ENCODE results near the gene KCNE1.
A peak's percentile ranks its signal among the peaks of the same experiment; 100 is the strongest.
"Not testable (repeated sequence)": the region's sequence is repeated elsewhere in the genome, so short reads cannot be mapped to it uniquely, and the experiment has no call there.

Gene KCNE1

GRCh38 chr21:34511787-34512455, at the start of gene KCNE1:
KCNE1 (minus strand) TSS chr21:34512210; CDS start chr21:34449634, 62,576 bp downstream.
- Mint-ChIP-seq H3K36me3 (ENCODE audit: low read depth) (peaks cover 37% of the 10 kb centered on the region), H3K27me3 (no peaks in the 10 kb centered on the region), H3K4me3 (peak within 1 kb of the TSS; percentile 77), H3K9me3 (no peaks in the 10 kb centered on the region), H3K4me1 (ENCODE audit: low read depth) (peaks cover 52% of the 10 kb centered on the region), H3K27ac (peak within 1 kb of the TSS; percentile 64)
- intact Hi-C loops (cut with micrococcal nuclease), result loop anchor here (2.0 kb wide), 1 partner anchor 71 kb away; no protein-coding TSS in a partner anchor

- H3K9me3 Mint-ChIP-seq, result no peaks in the 10 kb centered on the region
- no peak overlapping the region for H3K27ac Mint-ChIP-seq
- peaks cover 25% of the 10 kb centered on the region for H3K4me1 Mint-ChIP-seq (ENCODE audit: low read depth)
- H3K4me3 Mint-ChIP-seq, result no peak overlapping the region
- H3K27me3 Mint-ChIP-seq, result no peaks in the 10 kb centered on the region
- intact Hi-C loops (cut with micrococcal nuclease), result no loop called here
- peaks cover 19% of the 10 kb centered on the region for H3K36me3 Mint-ChIP-seq (ENCODE audit: low read depth)
Measured at GRCh38 chr21:34561806-34562205, 49.8 kb upstream of the KCNE1 start.

GRCh38 chr21:34560609-34561008, 48.6 kb upstream of the KCNE1 start:
- H3K27me3 Mint-ChIP-seq, result no peaks in the 10 kb centered on the region
- peaks cover 25% of the 10 kb centered on the region for H3K4me1 Mint-ChIP-seq (ENCODE audit: low read depth)
- no peak overlapping the region for H3K4me3 Mint-ChIP-seq
- no peak overlapping the region for H3K27ac Mint-ChIP-seq
- H3K36me3 Mint-ChIP-seq (ENCODE audit: low read depth), result peaks cover 9% of the 10 kb centered on the region
- intact Hi-C loops (cut with micrococcal nuclease), result no loop called here
- H3K9me3 Mint-ChIP-seq, result no peaks in the 10 kb centered on the region

GRCh38 chr21:34560021-34560420, 48.0 kb upstream of the KCNE1 start:
- Mint-ChIP-seq H3K9me3 (peaks cover 3% of the 10 kb centered on the region), H3K4me1 (ENCODE audit: low read depth) (peaks cover 25% of the 10 kb centered on the region), H3K27ac (no peak overlapping the region), H3K27me3 (no peaks in the 10 kb centered on the region), H3K4me3 (no peak overlapping the region), H3K36me3 (ENCODE audit: low read depth) (peaks cover 9% of the 10 kb centered on the region)
- intact Hi-C loops (cut with micrococcal nuclease), result no loop called here

- H3K27ac Mint-ChIP-seq, result no peak overlapping the region
- H3K4me1 Mint-ChIP-seq (ENCODE audit: low read depth), result peaks cover 26% of the 10 kb centered on the region
- intact Hi-C loops (cut with micrococcal nuclease), result no loop called here
- H3K36me3 Mint-ChIP-seq (ENCODE audit: low read depth), result peaks cover 13% of the 10 kb centered on the region
- peaks cover 11% of the 10 kb centered on the region for H3K9me3 Mint-ChIP-seq
- no peak overlapping the region for H3K4me3 Mint-ChIP-seq
- no peaks in the 10 kb centered on the region for H3K27me3 Mint-ChIP-seq
Measured at GRCh38 chr21:34559089-34559631, 47.1 kb upstream of the KCNE1 start.

GRCh38 chr21:34558166-34558565, 46.2 kb upstream of the KCNE1 start:
- Mint-ChIP-seq H3K9me3 (peaks cover 11% of the 10 kb centered on the region), H3K27ac (no peak overlapping the region), H3K4me1 (ENCODE audit: low read depth) (peaks cover 26% of the 10 kb centered on the region), H3K4me3 (no peak overlapping the region), H3K36me3 (ENCODE audit: low read depth) (peaks cover 10% of the 10 kb centered on the region), H3K27me3 (no peaks in the 10 kb centered on the region)
- intact Hi-C loops (cut with micrococcal nuclease), result no loop called here

- intact Hi-C loops (cut with micrococcal nuclease), result no loop called here
- no peaks in the 10 kb centered on the region for H3K27me3 Mint-ChIP-seq
- H3K4me3 Mint-ChIP-seq, result no peak overlapping the region
- peaks cover 10% of the 10 kb centered on the region for H3K36me3 Mint-ChIP-seq (ENCODE audit: low read depth)
- no peak overlapping the region for H3K27ac Mint-ChIP-seq
- H3K4me1 Mint-ChIP-seq (ENCODE audit: low read depth), result peaks cover 34% of the 10 kb centered on the region
- peaks cover 11% of the 10 kb centered on the region for H3K9me3 Mint-ChIP-seq
Measured at GRCh38 chr21:34557261-34557660, 45.3 kb upstream of the KCNE1 start.

- H3K27ac Mint-ChIP-seq; H3K4me3 Mint-ChIP-seq; intact Hi-C loops (cut with micrococcal nuclease); H3K27me3 Mint-ChIP-seq: not testable (repeated sequence)
- H3K4me1 Mint-ChIP-seq (ENCODE audit: low read depth), result peaks cover 25% of the 10 kb centered on the region
- H3K36me3 Mint-ChIP-seq (ENCODE audit: low read depth), result peaks cover 17% of the 10 kb centered on the region
- peaks cover 11% of the 10 kb centered on the region for H3K9me3 Mint-ChIP-seq
Measured at GRCh38 chr21:34554670-34555069, 42.7 kb upstream of the KCNE1 start.

GRCh38 chr21:34554227-34554626, 42.2 kb upstream of the KCNE1 start:
- no peaks in the 10 kb centered on the region for H3K27me3 Mint-ChIP-seq
- no peak overlapping the region for H3K27ac Mint-ChIP-seq
- intact Hi-C loops (cut with micrococcal nuclease), result no loop called here
- H3K36me3 Mint-ChIP-seq (ENCODE audit: low read depth), result peaks cover 17% of the 10 kb centered on the region
- peaks cover 25% of the 10 kb centered on the region for H3K4me1 Mint-ChIP-seq (ENCODE audit: low read depth)
- H3K9me3 Mint-ChIP-seq, result peaks cover 11% of the 10 kb centered on the region
- no peak overlapping the region for H3K4me3 Mint-ChIP-seq

- intact Hi-C loops (cut with micrococcal nuclease), result no loop called here
Measured at GRCh38 chr21:34553151-34553952, 41.3 kb upstream of the KCNE1 start.

GRCh38 chr21:34552360-34553098, 40.5 kb upstream of the KCNE1 start:
- H3K27me3 Mint-ChIP-seq, result no peaks in the 10 kb centered on the region
- intact Hi-C loops (cut with micrococcal nuclease), result no loop called here

More at GRCh38 chr21:34553151-34553952, 41.3 kb upstream of the KCNE1 start:
- Mint-ChIP-seq H3K27ac (no peak overlapping the region), H3K9me3 (peaks cover 11% of the 10 kb centered on the region), H3K4me1 (ENCODE audit: low read depth) (peaks cover 32% of the 10 kb centered on the region), H3K4me3 (no peak overlapping the region), H3K27me3 (no peaks in the 10 kb centered on the region), H3K36me3 (ENCODE audit: low read depth) (peaks cover 17% of the 10 kb centered on the region)

GRCh38 chr21:34550182-34550799, 38.3 kb upstream of the KCNE1 start:
- Mint-ChIP-seq H3K36me3 (ENCODE audit: low read depth) (peaks cover 17% of the 10 kb centered on the region), H3K27ac (no peak overlapping the region), H3K27me3 (no peaks in the 10 kb centered on the region), H3K4me3 (no peak overlapping the region), H3K9me3 (peaks cover 11% of the 10 kb centered on the region), H3K4me1 (ENCODE audit: low read depth) (peaks cover 52% of the 10 kb centered on the region)
- intact Hi-C loops (cut with micrococcal nuclease), result no loop called here

More at GRCh38 chr21:34552360-34553098, 40.5 kb upstream of the KCNE1 start:
- Mint-ChIP-seq H3K27ac (no peak overlapping the region), H3K4me3 (no peak overlapping the region), H3K4me1 (ENCODE audit: low read depth) (peaks cover 33% of the 10 kb centered on the region), H3K36me3 (ENCODE audit: low read depth) (peaks cover 17% of the 10 kb centered on the region), H3K9me3 (peaks cover 11% of the 10 kb centered on the region)

GRCh38 chr21:34548781-34549376, 36.9 kb upstream of the KCNE1 start:
- H3K36me3 Mint-ChIP-seq (ENCODE audit: low read depth), result peaks cover 7% of the 10 kb centered on the region
- intact Hi-C loops (cut with micrococcal nuclease), result loop anchor here (5.0 kb wide), 2 partner anchors 33 to 68 kb away; partner anchors contain the start of gene RCAN1

More at GRCh38 chr21:34548781-34549376, 36.9 kb upstream of the KCNE1 start:
- Mint-ChIP-seq H3K4me3 (no peak overlapping the region), H3K9me3 (no peaks in the 10 kb centered on the region), H3K4me1 (ENCODE audit: low read depth) (peaks cover 61% of the 10 kb centered on the region), H3K27me3 (no peaks in the 10 kb centered on the region), H3K27ac (no peak overlapping the region)
